Neural cell (in vitro differentiated cells): Measurements from ENCODE around the gene OR13H1. TPM values are rescaled to one million over a fixed set of nuclear protein-coding genes. Genes with fewer than 3 reads are reported as not detected.

ENCODE experiments used
- H2AFZ ChIP-seq: fragments of 200-600, 300-800 bp; sonication (generic), shearing (Covaris generic); 2 replicates; pipeline ENCODE4 v1.6.0; 2014; ENCODE audit warnings: low read depth, mild to moderate bottlenecking, antibody characterized with exemption, low read length, moderate library complexity
- H3F3A ChIP-seq: fragments of 200-600 bp; shearing (Covaris generic); 2 replicates; pipeline ENCODE4 v1.6.1; 2016; ENCODE audit warnings: mild to moderate bottlenecking, moderate library complexity, mixed read lengths, antibody characterized with exemption, low read length; ENCODE audit not compliant: insufficient read depth, poor library complexity, severe bottlenecking
- H3K27ac ChIP-seq: fragments of 200-600, 300-800 bp; sonication (generic), shearing (Covaris generic); 2 replicates; pipeline ENCODE4 v1.5.1; 2014; ENCODE audit warnings: mild to moderate bottlenecking, low read length, moderate library complexity
- H3K27me3 ChIP-seq: fragments of 300-800, 200-600 bp; sonication (generic), shearing (Covaris generic); 2 replicates; pipeline ENCODE4 v1.6.0; 2014; ENCODE audit warnings: mild to moderate bottlenecking, low read depth, low read length, moderate library complexity; ENCODE audit not compliant: insufficient read depth
- H3K36me3 ChIP-seq: fragments of 300-800, 200-600 bp; sonication (generic), shearing (Covaris generic); 2 replicates; pipeline ENCODE4 v1.5.1; 2014; ENCODE audit warnings: mild to moderate bottlenecking, antibody characterized with exemption, low read length, moderate library complexity; ENCODE audit not compliant: insufficient read depth
- H3K4me2 ChIP-seq: fragments of 300-800, 200-600 bp; sonication (generic), shearing (Covaris generic); 2 replicates; pipeline ENCODE4 v1.6.0; 2014; ENCODE audit warnings: mild to moderate bottlenecking, low read length
- H3K4me3 ChIP-seq: fragments of 300-800, 200-600 bp; sonication (generic), shearing (Covaris generic); 2 replicates; pipeline ENCODE4 v1.5.1; 2014; ENCODE audit warnings: mild to moderate bottlenecking, low read length, moderate library complexity
- H3K79me2 ChIP-seq: fragments of 200-600 bp; shearing (Covaris generic); replicated peaks from 2 replicates; pipeline ENCODE4 v1.6.0; 2014; ENCODE audit warnings: mild to moderate bottlenecking, low read length, moderate library complexity; ENCODE audit not compliant: insufficient read depth
- H3K9ac ChIP-seq: fragments of 300-800, 200-600 bp; sonication (generic), shearing (Covaris generic); 2 replicates; pipeline ENCODE4 v1.6.1; 2016; ENCODE audit warnings: mild to moderate bottlenecking, low read length, mixed read lengths
- H3K9me2 ChIP-seq: fragments of 200-600 bp; shearing (Covaris generic); 2 replicates; pipeline ENCODE4 v1.6.1; 2016; ENCODE audit warnings: mild to moderate bottlenecking, low read length, mixed read lengths; ENCODE audit not compliant: insufficient read depth
- H3K9me3 ChIP-seq: fragments of 200-600, 300-800 bp; sonication (generic), shearing (Covaris generic); 2 replicates; pipeline ENCODE4 v1.6.1; 2016; ENCODE audit warnings: mild to moderate bottlenecking, mixed run types, low read length, moderate library complexity, mixed read lengths
- H4K20me1 ChIP-seq: fragments of 200-600 bp; shearing (Covaris generic); 2 replicates; pipeline ENCODE4 v1.6.1; 2016; ENCODE audit warnings: mild to moderate bottlenecking, mixed run types; ENCODE audit not compliant: insufficient read depth
- EP300 ChIP-seq: fragments of 450-650 bp; conservative IDR thresholded peaks from 2 replicates; pipeline ENCODE4 v1.6.1; 2014; ENCODE audit warnings: antibody characterized with exemption, mild to moderate bottlenecking, moderate library complexity; ENCODE audit not compliant: poor library complexity, severe bottlenecking
- EZH2 ChIP-seq: fragments of 200-600, 300-800 bp; shearing (Covaris generic), sonication (generic); IDR thresholded peaks from 2 replicates; pipeline ENCODE4 v1.6.1; 2014; ENCODE audit warnings: antibody characterized with exemption, low read length, borderline replicate concordance, mild to moderate bottlenecking; ENCODE audit not compliant: insufficient read depth, poor library complexity, severe bottlenecking
- MXI1 ChIP-seq: fragments of 450-650 bp; conservative IDR thresholded peaks from 2 replicates; pipeline ENCODE4 v1.6.1; 2014; ENCODE audit warnings: antibody characterized with exemption, mild to moderate bottlenecking; ENCODE audit not compliant: poor library complexity, severe bottlenecking
- POLR2AphosphoS5 ChIP-seq: IDR thresholded peaks from 2 replicates; pipeline ENCODE4 v1.6.1; 2012
- RAD21 ChIP-seq: fragments of 450-650 bp; conservative IDR thresholded peaks from 2 replicates; pipeline ENCODE4 v1.6.1; 2014; ENCODE audit warnings: antibody characterized with exemption, mild to moderate bottlenecking, moderate library complexity
- SMC3 ChIP-seq: fragments of 450-650 bp; conservative IDR thresholded peaks from 2 replicates; pipeline ENCODE4 v1.6.1; 2014; ENCODE audit warnings: antibody characterized with exemption, mild to moderate bottlenecking, moderate library complexity; ENCODE audit not compliant: poor library complexity
- TAF1 ChIP-seq: IDR thresholded peaks from 2 replicates; pipeline ENCODE4 v1.6.1; 2012; ENCODE audit warnings: low read depth
- polyA plus RNA-seq: library from polyadenylated mRNA; depleted of rRNA; stranded (reverse); fragments of >200 nt; gene quantifications from 2 replicates; pipeline ENCODE4 v1.2.3, GENCODE V29; 2014
- TF ChIP-seq, protein P1 (sequence below): fragments of 450-650 bp; IDR thresholded peaks from 2 replicates; pipeline ENCODE4 v1.5.1; 2014; ENCODE audit warnings: antibody characterized with exemption, mild to moderate bottlenecking, moderate library complexity; ENCODE audit not compliant: poor library complexity, severe bottlenecking
- TF ChIP-seq, protein P2 (sequence below): IDR thresholded peaks from 2 replicates; pipeline ENCODE4 v1.6.1; 2012; ENCODE audit warnings: borderline replicate concordance

Gene OR13H1
- polyA plus RNA-seq, 1 donor from 2014 or later: not detected

DNA sequence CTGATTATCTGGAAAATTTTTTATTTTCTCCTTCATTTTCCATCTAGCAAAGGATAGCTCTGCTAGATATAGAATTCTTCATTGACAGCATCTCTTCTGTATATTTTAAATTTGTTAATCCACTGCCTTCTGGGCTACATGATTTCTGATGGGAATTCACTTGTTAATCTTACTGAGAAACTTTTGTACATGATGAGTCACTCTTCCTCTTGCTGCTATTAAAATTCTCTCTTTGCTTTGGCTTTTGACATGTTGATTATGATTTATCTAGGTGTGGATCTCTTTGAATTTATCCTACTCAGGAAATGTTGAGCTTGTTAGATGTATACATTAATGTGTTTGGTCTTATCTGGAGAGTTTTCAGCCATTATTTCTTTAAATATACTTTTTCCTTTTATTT, 27.5 kb downstream of the OR13H1 start:
- H3K9me2 ChIP-seq: no peaks in the 10 kb centered on the region
- no peaks in the 10 kb centered on the region for H3K36me3 ChIP-seq
- no peaks in the 10 kb centered on the region for H3F3A ChIP-seq
- H2AFZ ChIP-seq: no peak overlapping the region
- H3K27ac ChIP-seq: no peak overlapping the region
- H3K27me3 ChIP-seq: no peaks in the 10 kb centered on the region
- no peaks in the 10 kb centered on the region for H4K20me1 ChIP-seq
- TF ChIP-seq POLR2AphosphoS5: no peak
- TF ChIP-seq RAD21: no peak
- no peak for TF ChIP-seq SMC3
- TF ChIP-seq, protein P1, sequence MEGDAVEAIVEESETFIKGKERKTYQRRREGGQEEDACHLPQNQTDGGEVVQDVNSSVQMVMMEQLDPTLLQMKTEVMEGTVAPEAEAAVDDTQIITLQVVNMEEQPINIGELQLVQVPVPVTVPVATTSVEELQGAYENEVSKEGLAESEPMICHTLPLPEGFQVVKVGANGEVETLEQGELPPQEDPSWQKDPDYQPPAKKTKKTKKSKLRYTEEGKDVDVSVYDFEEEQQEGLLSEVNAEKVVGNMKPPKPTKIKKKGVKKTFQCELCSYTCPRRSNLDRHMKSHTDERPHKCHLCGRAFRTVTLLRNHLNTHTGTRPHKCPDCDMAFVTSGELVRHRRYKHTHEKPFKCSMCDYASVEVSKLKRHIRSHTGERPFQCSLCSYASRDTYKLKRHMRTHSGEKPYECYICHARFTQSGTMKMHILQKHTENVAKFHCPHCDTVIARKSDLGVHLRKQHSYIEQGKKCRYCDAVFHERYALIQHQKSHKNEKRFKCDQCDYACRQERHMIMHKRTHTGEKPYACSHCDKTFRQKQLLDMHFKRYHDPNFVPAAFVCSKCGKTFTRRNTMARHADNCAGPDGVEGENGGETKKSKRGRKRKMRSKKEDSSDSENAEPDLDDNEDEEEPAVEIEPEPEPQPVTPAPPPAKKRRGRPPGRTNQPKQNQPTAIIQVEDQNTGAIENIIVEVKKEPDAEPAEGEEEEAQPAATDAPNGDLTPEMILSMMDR: no peak
- no peak for TF ChIP-seq EP300
- TF ChIP-seq TAF1: no peak
- no peak for TF ChIP-seq EZH2
- TF ChIP-seq, protein P2, sequence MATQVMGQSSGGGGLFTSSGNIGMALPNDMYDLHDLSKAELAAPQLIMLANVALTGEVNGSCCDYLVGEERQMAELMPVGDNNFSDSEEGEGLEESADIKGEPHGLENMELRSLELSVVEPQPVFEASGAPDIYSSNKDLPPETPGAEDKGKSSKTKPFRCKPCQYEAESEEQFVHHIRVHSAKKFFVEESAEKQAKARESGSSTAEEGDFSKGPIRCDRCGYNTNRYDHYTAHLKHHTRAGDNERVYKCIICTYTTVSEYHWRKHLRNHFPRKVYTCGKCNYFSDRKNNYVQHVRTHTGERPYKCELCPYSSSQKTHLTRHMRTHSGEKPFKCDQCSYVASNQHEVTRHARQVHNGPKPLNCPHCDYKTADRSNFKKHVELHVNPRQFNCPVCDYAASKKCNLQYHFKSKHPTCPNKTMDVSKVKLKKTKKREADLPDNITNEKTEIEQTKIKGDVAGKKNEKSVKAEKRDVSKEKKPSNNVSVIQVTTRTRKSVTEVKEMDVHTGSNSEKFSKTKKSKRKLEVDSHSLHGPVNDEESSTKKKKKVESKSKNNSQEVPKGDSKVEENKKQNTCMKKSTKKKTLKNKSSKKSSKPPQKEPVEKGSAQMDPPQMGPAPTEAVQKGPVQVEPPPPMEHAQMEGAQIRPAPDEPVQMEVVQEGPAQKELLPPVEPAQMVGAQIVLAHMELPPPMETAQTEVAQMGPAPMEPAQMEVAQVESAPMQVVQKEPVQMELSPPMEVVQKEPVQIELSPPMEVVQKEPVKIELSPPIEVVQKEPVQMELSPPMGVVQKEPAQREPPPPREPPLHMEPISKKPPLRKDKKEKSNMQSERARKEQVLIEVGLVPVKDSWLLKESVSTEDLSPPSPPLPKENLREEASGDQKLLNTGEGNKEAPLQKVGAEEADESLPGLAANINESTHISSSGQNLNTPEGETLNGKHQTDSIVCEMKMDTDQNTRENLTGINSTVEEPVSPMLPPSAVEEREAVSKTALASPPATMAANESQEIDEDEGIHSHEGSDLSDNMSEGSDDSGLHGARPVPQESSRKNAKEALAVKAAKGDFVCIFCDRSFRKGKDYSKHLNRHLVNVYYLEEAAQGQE: no peak
- TF ChIP-seq MXI1: no peak
- no peak overlapping the region for H3K4me2 ChIP-seq
- no peak overlapping the region for H3K9ac ChIP-seq
- H3K79me2 ChIP-seq: no peaks in the 10 kb centered on the region
- no peak overlapping the region for H3K4me3 ChIP-seq
- no peaks in the 10 kb centered on the region for H3K9me3 ChIP-seq

GRCh38 chrX:131572372-131573014, 28.6 kb downstream of the OR13H1 start:
- H3F3A ChIP-seq: no peaks in the 10 kb centered on the region
- no peak overlapping the region for H3K9ac ChIP-seq
- H3K27me3 ChIP-seq: no peaks in the 10 kb centered on the region
- H3K36me3 ChIP-seq: no peaks in the 10 kb centered on the region
- no peak overlapping the region for H3K4me2 ChIP-seq
- H3K4me3 ChIP-seq: no peak overlapping the region
- no peaks in the 10 kb centered on the region for H4K20me1 ChIP-seq
- no peaks in the 10 kb centered on the region for H3K9me3 ChIP-seq
- no peaks in the 10 kb centered on the region for H3K79me2 ChIP-seq
- H3K27ac ChIP-seq: no peak overlapping the region
- no peak overlapping the region for H2AFZ ChIP-seq
- no peak for TF ChIP-seq MXI1
- no peak for TF ChIP-seq SMC3
- TF ChIP-seq POLR2AphosphoS5: no peak
- TF ChIP-seq RAD21: no peak
- TF ChIP-seq EZH2: no peak
- TF ChIP-seq, protein P2: no peak
- no peaks in the 10 kb centered on the region for H3K9me2 ChIP-seq
